HepG2 (cell line): Measurements from ENCODE around the gene CTPS2. TPM values are rescaled to one million over a fixed set of nuclear protein-coding genes. Genes with fewer than 3 reads are reported as not detected.

Experiments
- ATAC-seq: fragments of 200-7000 bp; cut with Tn5 transposase; 3 replicates; pipeline ENCODE4 v1.9.1; 2020; ENCODE audit warnings: mild to moderate bottlenecking, moderate library complexity
- BruUV-seq: library from RNA; stranded (reverse); fragments of 400-500 nt; replicated peaks from 2 replicates; lab custom pipeline; 2021; lab: Mats Ljungman, UMichigan
- CTCF ChIA-PET: fragments of 300-600 bp; formaldehyde crosslinking; extraction: SDS; loops from one replicate; lab custom pipeline; 2021; ENCODE audit warnings: low total read pairs, inconsistent platforms, low intra/inter-chr PET ratio; lab: Yijun Ruan, JAX
- POLR2A ChIA-PET: fragments of 350-600 bp; sonication (Branson Sonifier 250); formaldehyde crosslinking; loops from one replicate; lab custom pipeline; 2020; ENCODE audit warnings: antibody characterized with exemption, inconsistent platforms; lab: Yijun Ruan, JAX
- DNase-seq: peaks from one replicate; pipeline ENCODE4 v3.0.0-alpha.2; 2015; ENCODE audit warnings: low spot score
- FAIRE-seq: peaks from 3 replicates; lab custom pipeline; 2011; peaks lifted over from hg19 to GRCh38; lab: Jason Lieb, UNC
- H2AFZ ChIP-seq: one replicate; pipeline ENCODE4 v1.6.1; 2011; ENCODE audit warnings: low read length, inconsistent platforms
- H3K27ac ChIP-seq: fragments of 300-600 bp; 3 replicates; pipeline ENCODE4 v1.8.0; 2011; ENCODE audit warnings: mixed run types, mild to moderate bottlenecking, mixed read lengths, low read length, inconsistent platforms; ENCODE audit not compliant: insufficient read depth; ENCODE audit errors: extremely low read length
- H3K27me3 ChIP-seq, 2 experiments: fragments of 200-600 bp in 1 of 2; 2 replicates in 1 of 2; 3 replicates in 1 of 2; pipeline versions ENCODE4 v1.6.0 to v1.8.0; 2011; ENCODE audit warnings: low read length in 2 of 2, mild to moderate bottlenecking in 2 of 2, moderate library complexity in 2 of 2, inconsistent platforms in 1 of 2; ENCODE audit not compliant: insufficient read depth in 2 of 2, control insufficient read depth in 1 of 2
- H3K36me3 ChIP-seq, 2 experiments: fragments of 200-600 bp in 1 of 2; replicated peaks in 1 of 2; 2 replicates in 1 of 2; 3 replicates in 1 of 2; pipeline versions ENCODE4 v1.5.1 to v1.8.0; 2011; ENCODE audit warnings: low read length in 2 of 2, inconsistent platforms in 1 of 2; ENCODE audit not compliant: insufficient read depth in 2 of 2, control insufficient read depth in 1 of 2
- H3K4me1 ChIP-seq: 2 replicates; pipeline ENCODE4 v1.5.1; 2012; ENCODE audit warnings: low read length, inconsistent platforms; ENCODE audit not compliant: insufficient read depth
- H3K4me2 ChIP-seq: 2 replicates; pipeline ENCODE4 v1.6.0; 2011; ENCODE audit warnings: low read depth, low read length, inconsistent platforms
- H3K4me3 ChIP-seq, 3 experiments: fragments of 200-600 bp in 1 of 3; sonication (generic), shearing (Covaris generic) in 1 of 3; replicated peaks in 1 of 3; 2 replicates each; pipeline ENCODE4 v1.5.1; 2011 to 2016; ENCODE audit warnings: low read length in 3 of 3, inconsistent platforms in 2 of 3, low read depth in 2 of 3, mild to moderate bottlenecking in 2 of 3, control low read depth in 1 of 3, mixed read lengths in 1 of 3; ENCODE audit not compliant: insufficient read depth in 1 of 3
- H3K79me2 ChIP-seq: one replicate; pipeline ENCODE4 v1.6.1; 2011; ENCODE audit warnings: low read length, inconsistent platforms; ENCODE audit not compliant: insufficient read depth
- H3K9ac ChIP-seq: 2 replicates; pipeline ENCODE4 v1.6.0; 2011; ENCODE audit warnings: mild to moderate bottlenecking, low read depth, low read length, inconsistent platforms; ENCODE audit not compliant: insufficient read depth
- H3K9me3 ChIP-seq: 2 replicates; pipeline ENCODE4 v1.5.1; 2012; ENCODE audit warnings: mild to moderate bottlenecking, low read length
- H4K20me1 ChIP-seq: 2 replicates; pipeline ENCODE4 v1.6.0; 2011; ENCODE audit warnings: inconsistent platforms, mild to moderate bottlenecking, low read length, moderate library complexity; ENCODE audit not compliant: insufficient read depth
- ARNT2 ChIP-seq: sonication (generic); formaldehyde crosslinking; IDR thresholded peaks from 2 replicates; pipeline ENCODE4 v1.8.0; 2022; ENCODE audit warnings: mild to moderate bottlenecking, low read depth, missing genetic modification reagents, moderate library complexity
- BRD4 ChIP-seq: sonication (generic); formaldehyde crosslinking; IDR thresholded peaks from 2 replicates; pipeline ENCODE4 v1.4.0; 2020; ENCODE audit warnings: missing genetic modification reagents
- CENPT ChIP-seq: sonication (generic); formaldehyde crosslinking; IDR thresholded peaks from 2 replicates; pipeline ENCODE4 v1.8.0; 2022; ENCODE audit warnings: low read depth, mild to moderate bottlenecking, moderate library complexity, missing genetic modification reagents
- CREBL2 ChIP-seq: sonication (generic); formaldehyde crosslinking; IDR thresholded peaks from 2 replicates; pipeline ENCODE4 v1.8.1; 2023; ENCODE audit warnings: missing genetic modification reagents, mild to moderate bottlenecking, borderline replicate concordance
- ELF3 ChIP-seq: IDR thresholded peaks from 2 replicates; pipeline ENCODE4 v1.6.1; 2016; ENCODE audit warnings: missing genetic modification reagents, missing compliant biosample characterization
- FOXO1 ChIP-seq: sonication (generic); formaldehyde crosslinking; IDR thresholded peaks from 2 replicates; pipeline ENCODE4 v1.4.0; 2020; ENCODE audit warnings: missing genetic modification reagents
- HDAC2 ChIP-seq: sonication (generic); formaldehyde crosslinking; IDR thresholded peaks from 2 replicates; pipeline ENCODE4 v1.4.0; 2020; ENCODE audit warnings: missing genetic modification reagents
- HOXA3 ChIP-seq: sonication (generic); formaldehyde crosslinking; IDR thresholded peaks from 2 replicates; pipeline ENCODE4 v1.5.0; 2020; ENCODE audit warnings: missing genetic modification reagents
- RCOR2 ChIP-seq: IDR thresholded peaks from 2 replicates; pipeline ENCODE4 v1.6.1; 2016; ENCODE audit warnings: missing biosample characterization, missing genetic modification reagents
- RFXANK ChIP-seq: IDR thresholded peaks from 2 replicates; pipeline ENCODE4 v1.6.1; 2016
- SCMH1 ChIP-seq: sonication (generic); formaldehyde crosslinking; IDR thresholded peaks from 2 replicates; pipeline ENCODE4 v1.9.0; 2021; ENCODE audit warnings: missing genetic modification reagents, mild to moderate bottlenecking, borderline replicate concordance
- TFDP2 ChIP-seq: sonication (generic); formaldehyde crosslinking; IDR thresholded peaks from 2 replicates; pipeline ENCODE4 v1.4.0; 2020; ENCODE audit warnings: missing genetic modification reagents
- ZNF121 ChIP-seq: sonication (generic); formaldehyde crosslinking; IDR thresholded peaks from 2 replicates; pipeline ENCODE4 v1.5.0; 2020; ENCODE audit warnings: mild to moderate bottlenecking, missing genetic modification reagents
- ZNF224 ChIP-seq: sonication (generic); formaldehyde crosslinking; IDR thresholded peaks from 2 replicates; pipeline ENCODE4 v1.5.0; 2020; ENCODE audit warnings: mild to moderate bottlenecking, missing genetic modification reagents
- ZNF275 ChIP-seq: sonication (generic); formaldehyde crosslinking; IDR thresholded peaks from 2 replicates; pipeline ENCODE4 v1.8.0; 2022; ENCODE audit warnings: missing genetic modification reagents, mild to moderate bottlenecking, inconsistent platforms, borderline replicate concordance
- ZNF619 ChIP-seq: sonication (generic); formaldehyde crosslinking; IDR thresholded peaks from 2 replicates; pipeline ENCODE4 v1.4.0; 2020; ENCODE audit warnings: mild to moderate bottlenecking, missing genetic modification reagents
- WGBS: methylation state at CpG from one replicate; pipeline ENCODE4 v1.1.6; 2017; ENCODE audit warnings: low lambda C conversion rate; 5-methylcytosine and 5-hydroxymethylcytosine counted together
- in situ Hi-C: cut with HindIII; loops from 2 replicates; pipeline ENCODE4 v1.10.0; 2017; ENCODE audit warnings: low pct_unique_long_range_greater_than_20kb; ENCODE audit not compliant: extremely low pct_ligation_motif_present
- intact Hi-C: fragments of 100-400 bp; cut with micrococcal nuclease; formaldehyde crosslinking; loops from one replicate; pipeline ENCODE4 v1.10.0; 2022; ENCODE audit not compliant: unreplicated experiment
- polyA plus RNA-seq, 8 experiments: library from polyadenylated mRNA; depleted of rRNA in 3 of 8; stranded (reverse) in 7 of 8; unstranded in 1 of 8; fragments of >200 nt; fragmentation: Illumina TruSeq in 4 of 8; extraction: Trizol in 4 of 8; gene quantifications; 2 replicates each; pipeline versions ENCODE4 v1.2.1 to v1.2.3, GENCODE V29; 2011 to 2016; ENCODE audit warnings: low read depth in 4 of 8, missing spikeins in 1 of 8, mixed read lengths in 1 of 8; ENCODE audit not compliant: insufficient read depth in 1 of 8
- total RNA-seq, 5 experiments: library from RNA; depleted of rRNA; stranded (reverse); fragments of >200 nt; fragmentation: Illumina TruSeq; extraction: Trizol; gene quantifications; 2 replicates each; pipeline ENCODE4 v1.2.3, GENCODE V29; 2016; ENCODE audit warnings: low read depth in 1 of 5

The CTPS2 gene
- total and polyA plus RNA-seq, 2 of the 13 experiments (the other 11 are each of a cell fraction or from before 2014, with no cell fraction given) = 10.3 to 26.1 TPM

GRCh38 chrX:16705370-16705769, 7.1 kb downstream of the CTPS2 start:
- Histone ChIP-seq H3K27ac (no peak overlapping the region), H2AFZ (no peak overlapping the region), H3K4me3 (no peak overlapping the region), H4K20me1 (no peaks in the 10 kb centered on the region), H3K9me3 (no peaks in the 10 kb centered on the region), H3K36me3 (no peaks in the 10 kb centered on the region), H3K4me1 (peaks cover 28% of the 10 kb centered on the region), H3K79me2 (no peaks in the 10 kb centered on the region), H3K9ac (no peak overlapping the region), H3K4me2 (no peak overlapping the region), H3K27me3 (no peaks in the 10 kb centered on the region)
- no peak for FAIRE-seq
- intact Hi-C loops = no loop called here
- WGBS = 100% methylated on average over 1 of the region's 3 CpGs
- CTCF ChIA-PET = no interaction called here
- no TSS peak for BruUV-seq
- ATAC-seq = no peak
- POLR2A ChIA-PET = no interaction called here
- no peak for TF ChIP-seq HDAC2 (CRISPR knock-in tag)
- no peak for TF ChIP-seq ELF3 (CRISPR knock-in tag)
- TF ChIP-seq FOXO1 (CRISPR knock-in tag) = no peak
- no peak for TF ChIP-seq BRD4 (CRISPR knock-in tag)
- no peak for TF ChIP-seq ZNF224
- no peak for TF ChIP-seq HOXA3 (CRISPR knock-in tag)
- no peak for TF ChIP-seq ZNF619
- no peak for TF ChIP-seq ZNF275 (CRISPR knock-in tag)
- no peak for TF ChIP-seq RFXANK (CRISPR knock-in tag)
- no peak for TF ChIP-seq ARNT2 (CRISPR knock-in tag)
- TF ChIP-seq CENPT (CRISPR knock-in tag) = no peak
- no peak for TF ChIP-seq CREBL2 (CRISPR knock-in tag)
- no peak for TF ChIP-seq SCMH1
- no peak for TF ChIP-seq TFDP2 (CRISPR knock-in tag)
- TF ChIP-seq ZNF121 (CRISPR knock-in tag) = no peak
- no peak for TF ChIP-seq RCOR2
- in situ Hi-C loops = no loop called here
- DNase-seq = no peak
